Stimulated activated CD4-positive, alpha-beta T cell treated with anti-CD3 and anti-CD28 coated beads, Interleukin-2, amount 100 ng/mL, for 24 hours (primary cell): ENCODE results near the gene EXOC4.

ENCODE experiments used
- DNase-seq, 2 donors: peaks; one replicate each; pipeline ENCODE4 v3.0.0-alpha.2; 2020

EXOC4 gene

GRCh38 chr7:133682364-133683181, 429.7 kb downstream of the EXOC4 start:
- no peak for DNase-seq

- no peak for DNase-seq
Measured at GRCh38 chr7:133683182-133683454, 430.2 kb downstream of the EXOC4 start.

- no peak for DNase-seq
Measured at GRCh38 chr7:133688483-133689239, 435.8 kb downstream of the EXOC4 start.

- DNase-seq, result no peak
Measured at GRCh38 chr7:133690740-133691139, 437.9 kb downstream of the EXOC4 start.

- no peak for DNase-seq
Measured at GRCh38 chr7:133691727-133692610, 439.1 kb downstream of the EXOC4 start.

- DNase-seq, result no peak
Measured at GRCh38 chr7:133693281-133693680, 440.4 kb downstream of the EXOC4 start.

- no peak for DNase-seq
Measured at GRCh38 chr7:133696056-133696455, 443.2 kb downstream of the EXOC4 start.

GRCh38 chr7:133697585-133697984, 444.7 kb downstream of the EXOC4 start:
- DNase-seq, result no peak

- no peak for DNase-seq
Measured at GRCh38 chr7:133698127-133698526, 445.2 kb downstream of the EXOC4 start.

GRCh38 chr7:133699386-133699785, 446.5 kb downstream of the EXOC4 start:
- DNase-seq, result no peak

- no peak for DNase-seq
Measured at GRCh38 chr7:133702078-133702477, 449.2 kb downstream of the EXOC4 start.

GRCh38 chr7:133702960-133703359, 450.1 kb downstream of the EXOC4 start:
- no peak for DNase-seq

GRCh38 chr7:133703547-133703946, 450.7 kb downstream of the EXOC4 start:
- DNase-seq, result no peak

GRCh38 chr7:133704453-133704852, 451.6 kb downstream of the EXOC4 start:
- DNase-seq, result no peak

- no peak for DNase-seq
Measured at GRCh38 chr7:133705596-133705995, 452.7 kb downstream of the EXOC4 start.

- no peak for DNase-seq
Measured at GRCh38 chr7:133706016-133706415, 453.1 kb downstream of the EXOC4 start.

GRCh38 chr7:133709036-133709880, 456.4 kb downstream of the EXOC4 start:
- DNase-seq, result no peak

- no peak for DNase-seq
Measured at GRCh38 chr7:133712544-133712943, 459.7 kb downstream of the EXOC4 start.

- no peak for DNase-seq
Measured at GRCh38 chr7:133714654-133715053, 461.8 kb downstream of the EXOC4 start.

GRCh38 chr7:133718131-133718530, 465.3 kb downstream of the EXOC4 start:
- no peak for DNase-seq

GRCh38 chr7:133723044-133723443, 470.2 kb downstream of the EXOC4 start:
- DNase-seq, result no peak

GRCh38 chr7:133724148-133724547, 471.3 kb downstream of the EXOC4 start:
- DNase-seq, result no peak

- DNase-seq, result no peak
Measured at GRCh38 chr7:133724694-133725093, 471.8 kb downstream of the EXOC4 start.
